GM12875 (cell line): ENCODE data around the gene PTPRD.

Source experiments
- H3K4me3 ChIP-seq: one replicate; pipeline ENCODE4 v1.5.1; 2011; ENCODE audit warnings: low read depth, low read length, control low read depth
- CTCF ChIP-seq: IDR thresholded peaks from 2 replicates; pipeline ENCODE4 v1.5.1; 2011; ENCODE audit warnings: low read depth, mild to moderate bottlenecking, control low read depth, inconsistent platforms, low read length, moderate library complexity, borderline replicate concordance; ENCODE audit not compliant: insufficient read depth

The PTPRD gene

GRCh38 chr9:8364026-8364752, 2248.6 kb downstream of the PTPRD start:
- H3K4me3 ChIP-seq = no peak overlapping the region
- TF ChIP-seq CTCF = no peak

GRCh38 chr9:8362250-8362649, 2250.6 kb downstream of the PTPRD start:
- no peak overlapping the region for H3K4me3 ChIP-seq
- no peak for TF ChIP-seq CTCF

- no peak overlapping the region for H3K4me3 ChIP-seq
- TF ChIP-seq CTCF = no peak
These were observed 2251.4 kb downstream of the PTPRD start for GRCh38 chr9:8361364-8361763.

GRCh38 chr9:8356406-8356805, 2256.4 kb downstream of the PTPRD start:
- H3K4me3 ChIP-seq = no peak overlapping the region
- TF ChIP-seq CTCF = no peak

GRCh38 chr9:8351436-8351835, 2261.4 kb downstream of the PTPRD start:
- H3K4me3 ChIP-seq = no peak overlapping the region
- TF ChIP-seq CTCF = no peak

GRCh38 chr9:8349901-8350300, 2262.9 kb downstream of the PTPRD start:
- no peak overlapping the region for H3K4me3 ChIP-seq
- no peak for TF ChIP-seq CTCF

- no peak for TF ChIP-seq CTCF
- H3K4me3 ChIP-seq = no peak overlapping the region
These were observed 2263.4 kb downstream of the PTPRD start for GRCh38 chr9:8349376-8349775.
